GM18498 (cell line): ENCODE data around the gene SGCA.
A peak's percentile ranks its signal among the peaks of the same experiment; 100 is the strongest.

ENCODE experiments used
- ATAC-seq: cut with Tn5 transposase; IDR thresholded peaks from one replicate; pipeline ENCODE4 v1.9.1; 2021; ENCODE audit warnings: mild to moderate bottlenecking, moderate library complexity; ENCODE audit not compliant: unreplicated experiment

Gene SGCA

DNA sequence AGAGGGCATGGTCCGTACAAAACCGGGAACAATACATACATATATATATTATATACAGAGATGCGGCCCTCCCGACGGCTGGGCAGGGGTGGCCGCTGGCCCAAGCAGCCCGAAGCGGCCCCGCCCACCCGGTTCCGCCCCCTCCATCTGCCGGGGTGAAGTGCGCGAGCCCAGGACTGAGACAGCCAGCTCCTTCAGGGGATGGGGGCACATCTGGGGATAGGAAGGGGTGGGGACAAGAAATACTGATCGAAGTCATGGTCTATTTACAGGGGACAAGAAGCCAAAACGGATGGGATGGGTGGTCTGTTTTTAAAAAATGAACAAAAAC is 32.1 kb upstream of the SGCA start:
- no peak for ATAC-seq

DNA sequence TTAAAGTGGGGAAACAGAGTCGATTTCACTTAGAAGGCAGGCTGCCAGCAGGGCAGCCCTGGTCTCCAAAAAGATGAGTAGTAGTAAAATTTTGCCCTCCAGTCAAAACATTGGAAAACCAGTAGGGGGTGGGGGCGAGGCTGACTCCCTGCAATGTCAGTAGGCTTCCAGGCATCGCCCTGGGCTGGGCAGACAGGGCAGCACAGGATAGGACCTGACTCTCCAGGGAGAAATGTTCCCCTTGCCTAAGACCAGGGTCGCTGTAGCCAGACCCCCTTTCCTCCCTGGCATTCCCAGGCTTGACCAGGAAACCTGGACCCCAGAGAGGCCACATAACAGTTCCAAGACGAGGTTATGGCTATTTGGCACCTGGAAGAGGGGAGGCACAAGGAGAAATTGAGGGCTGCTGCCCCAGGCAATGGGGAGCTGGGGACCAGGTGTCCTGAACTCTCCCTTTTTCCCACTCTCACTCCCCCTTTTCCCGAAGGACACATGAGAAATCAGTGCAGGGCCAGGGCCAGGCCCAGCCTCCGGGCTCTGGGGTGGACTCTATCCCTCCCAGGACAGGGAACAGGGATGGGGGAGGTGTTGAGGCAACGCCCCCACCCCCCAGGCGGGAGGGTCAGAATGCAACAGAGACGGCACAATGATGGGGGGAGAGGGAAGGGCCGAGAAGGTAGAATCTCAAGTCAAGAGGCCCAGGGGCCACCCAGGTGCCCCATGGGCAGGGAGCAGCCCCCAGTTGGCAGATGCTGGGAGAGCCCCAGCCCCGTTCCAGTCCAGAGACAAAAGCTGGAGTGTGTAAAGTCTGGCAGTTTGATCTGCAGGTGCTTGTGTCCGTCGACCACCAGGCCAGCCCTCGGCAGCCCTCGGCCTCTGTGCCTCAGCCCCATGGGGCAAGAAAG is 31.3 kb upstream of the SGCA start:
- ATAC-seq: no peak

DNA sequence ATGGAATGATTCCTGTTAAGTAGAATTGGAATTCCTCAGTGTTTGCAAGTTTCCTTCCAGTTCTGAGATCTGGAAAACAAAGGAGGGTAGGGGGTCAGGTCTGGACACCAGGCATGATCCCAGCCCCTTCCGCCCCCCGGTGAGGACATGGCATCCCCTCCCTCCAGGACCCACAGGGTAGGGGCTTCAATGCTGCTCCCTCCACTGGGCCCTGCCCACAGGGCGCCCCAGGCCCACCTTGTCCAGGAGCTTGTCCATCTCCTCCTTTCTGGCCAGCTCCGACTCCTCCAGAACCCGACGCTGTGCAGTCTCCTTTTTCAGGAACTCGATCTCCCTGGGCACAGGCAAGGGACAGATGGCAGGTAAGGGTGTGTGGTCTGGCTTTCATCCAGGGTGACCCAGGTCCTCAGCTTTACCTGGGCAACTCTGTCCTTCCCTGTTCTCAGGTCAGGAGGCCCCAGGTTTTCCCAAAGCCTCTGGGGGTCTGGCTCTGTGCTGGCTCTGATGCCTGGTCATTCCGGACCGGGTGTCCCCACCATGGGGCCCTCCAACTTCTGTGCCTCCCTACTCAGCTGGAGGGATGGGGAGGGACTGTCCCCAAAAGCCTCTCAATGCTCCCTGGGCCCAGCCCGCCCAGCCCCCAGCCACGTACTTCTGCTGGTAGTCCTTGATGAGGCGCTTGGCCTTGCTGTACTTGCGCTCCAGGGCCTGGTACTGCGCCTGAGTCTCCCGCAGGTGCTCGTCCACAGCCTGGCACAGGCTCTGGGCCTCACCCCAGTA is 30.3 kb upstream of the SGCA start:
- no peak for ATAC-seq

DNA sequence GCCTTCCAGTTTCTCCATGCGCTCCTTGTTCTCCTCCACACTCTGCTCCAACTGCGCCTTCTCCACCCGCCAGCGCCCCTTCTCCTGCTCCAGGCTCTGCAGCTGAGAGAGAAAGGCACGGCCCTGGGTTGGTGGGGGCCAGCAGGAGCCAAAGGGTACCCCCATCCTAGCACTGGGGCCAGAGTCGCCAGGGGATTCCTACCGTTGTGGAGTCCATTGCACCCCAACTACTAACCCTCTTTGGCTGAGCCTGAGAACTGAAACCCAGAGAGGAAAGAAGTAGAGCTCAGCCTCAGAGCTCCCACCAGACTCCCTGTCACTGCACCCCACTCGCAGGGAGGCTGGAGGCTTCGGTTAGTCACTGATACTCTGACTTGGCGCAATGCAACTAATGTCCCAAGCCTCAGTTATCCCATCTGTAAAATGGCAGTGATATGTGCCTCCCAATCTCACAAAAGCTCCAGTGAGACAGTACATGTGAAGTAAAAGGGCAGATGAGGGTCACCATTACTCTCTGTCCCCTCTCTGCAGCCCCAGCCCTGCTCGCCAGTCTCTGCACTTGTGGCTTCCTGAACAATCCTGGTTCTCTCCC is 29.6 kb upstream of the SGCA start:
- no peak for ATAC-seq

DNA sequence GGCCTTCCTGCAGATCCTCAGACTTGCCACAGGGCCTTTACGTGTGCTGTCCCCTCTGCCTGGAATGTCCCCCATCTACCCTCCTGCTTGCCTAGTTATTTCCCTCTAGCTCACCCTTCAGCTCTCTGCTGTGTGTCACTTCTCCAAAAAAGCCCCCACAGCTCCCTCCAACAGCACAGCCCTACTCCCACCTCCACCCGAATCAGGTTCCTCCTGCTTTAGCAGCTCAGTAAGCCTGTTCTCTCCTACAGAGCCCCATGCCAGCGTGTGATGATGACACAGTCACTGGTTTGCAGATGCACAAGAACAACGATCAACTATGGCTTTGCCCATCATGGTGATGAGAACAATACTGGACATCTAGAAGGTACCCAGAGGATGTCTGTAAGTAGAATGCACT is 28.8 kb upstream of the SGCA start:
- no peak for ATAC-seq

DNA sequence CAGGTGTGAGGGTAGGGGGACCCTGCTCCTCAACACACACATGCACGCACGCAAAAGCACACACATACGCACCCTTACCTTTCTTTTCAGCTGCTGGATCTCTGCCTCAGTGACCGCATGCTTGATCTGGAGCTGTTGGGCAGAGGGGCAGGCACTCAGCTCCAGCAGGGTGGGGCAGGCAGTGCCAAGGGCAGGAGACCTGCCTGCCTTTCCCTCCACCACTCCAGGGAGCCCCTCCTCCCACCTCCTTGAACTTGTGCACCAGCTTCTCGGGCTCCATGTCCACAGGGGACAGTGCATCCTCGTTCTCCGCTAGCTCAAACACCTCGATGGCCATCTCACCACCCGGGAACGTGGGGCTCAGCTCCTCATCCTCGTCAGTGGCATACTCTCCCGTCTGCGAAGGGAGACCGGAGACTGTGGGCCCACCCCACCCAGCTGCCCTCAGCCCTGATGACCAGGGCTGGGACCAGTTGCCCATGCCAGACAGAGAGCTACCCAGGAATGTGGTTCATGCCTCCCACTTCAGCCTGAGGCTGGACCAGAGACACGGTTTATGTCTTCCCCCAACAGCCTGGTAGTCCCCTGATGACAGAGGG is 26.5 kb upstream of the SGCA start:
- no peak for ATAC-seq

DNA sequence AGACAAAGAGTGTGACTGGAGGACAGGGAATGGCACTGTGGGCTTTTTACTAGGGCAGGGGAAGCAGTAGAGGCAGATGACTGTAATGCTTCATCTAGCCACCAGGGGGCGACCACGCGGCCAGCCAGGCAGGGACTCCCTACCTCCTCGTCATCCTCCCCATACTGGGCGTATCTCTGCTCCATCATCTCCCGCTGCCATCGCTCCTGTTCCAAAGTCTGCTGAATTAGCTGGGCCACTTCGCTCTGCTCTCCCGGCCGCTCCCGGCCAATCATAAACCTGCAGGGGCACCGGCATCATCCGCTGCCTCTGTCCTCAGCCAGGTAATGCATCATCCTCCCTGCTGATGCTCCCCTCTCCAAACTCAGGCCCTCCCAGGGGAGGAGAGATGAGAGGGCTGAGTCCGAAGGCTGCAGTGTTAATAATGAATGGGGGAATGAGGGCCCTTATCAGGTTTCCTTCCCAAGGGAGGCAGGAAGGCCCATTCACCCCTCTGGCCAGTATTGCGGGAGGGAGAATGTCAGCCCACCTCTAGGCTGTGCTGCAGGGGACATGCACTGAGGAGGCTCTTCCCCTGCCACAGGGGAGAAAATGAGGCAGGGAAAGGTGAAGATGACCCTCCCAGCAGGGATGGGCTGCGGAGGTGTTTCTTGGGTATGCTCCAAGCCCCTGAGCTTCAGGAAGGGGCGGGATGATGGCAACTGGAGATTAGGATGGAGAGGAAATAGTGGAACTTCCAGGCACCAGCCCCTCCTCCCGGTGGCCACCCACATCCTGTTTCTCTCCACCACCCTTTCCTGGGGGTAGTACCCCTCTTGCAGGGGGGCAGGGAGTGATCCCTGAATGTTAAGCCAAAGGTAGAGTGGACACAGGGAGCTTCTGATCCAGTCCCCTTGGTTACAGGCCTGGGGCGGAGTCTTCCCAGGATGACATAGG is 25.6 kb upstream of the SGCA start:
- peak; percentile 62 for ATAC-seq

DNA sequence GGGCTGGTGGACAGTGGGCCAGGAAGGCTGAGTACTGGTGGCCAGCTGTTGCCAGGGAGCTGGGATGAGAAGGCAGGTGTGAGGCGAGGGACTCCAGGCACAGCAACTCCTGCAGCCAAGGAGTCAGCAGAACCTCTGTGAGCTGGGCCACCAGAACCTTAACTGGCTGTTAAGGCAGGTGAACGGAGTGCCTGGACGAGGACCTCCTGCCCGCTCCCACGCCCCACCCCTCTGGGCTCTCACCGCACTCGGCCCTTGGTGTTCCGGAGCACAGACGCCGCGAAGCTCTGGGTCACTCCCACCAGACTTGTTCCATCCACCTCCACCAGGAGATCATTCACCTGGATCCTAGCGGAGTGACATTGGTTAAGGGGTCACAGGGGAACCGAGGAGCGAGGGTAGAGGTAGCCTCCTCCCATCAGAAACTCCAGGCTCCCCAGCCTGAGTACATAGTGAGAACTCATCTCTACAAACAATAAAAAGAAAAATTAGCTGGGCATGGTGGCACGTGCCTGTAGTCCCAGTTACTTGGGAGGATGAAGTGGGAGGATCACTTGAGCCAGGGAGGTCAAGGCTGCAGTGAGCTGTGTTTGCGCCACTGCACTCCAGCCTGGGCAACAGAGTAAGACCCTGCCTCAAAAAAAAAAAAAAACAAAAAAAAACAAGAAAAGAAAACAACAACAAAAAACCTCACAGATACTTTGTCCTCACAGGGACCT is 24.6 kb upstream of the SGCA start:
- ATAC-seq: no peak

DNA sequence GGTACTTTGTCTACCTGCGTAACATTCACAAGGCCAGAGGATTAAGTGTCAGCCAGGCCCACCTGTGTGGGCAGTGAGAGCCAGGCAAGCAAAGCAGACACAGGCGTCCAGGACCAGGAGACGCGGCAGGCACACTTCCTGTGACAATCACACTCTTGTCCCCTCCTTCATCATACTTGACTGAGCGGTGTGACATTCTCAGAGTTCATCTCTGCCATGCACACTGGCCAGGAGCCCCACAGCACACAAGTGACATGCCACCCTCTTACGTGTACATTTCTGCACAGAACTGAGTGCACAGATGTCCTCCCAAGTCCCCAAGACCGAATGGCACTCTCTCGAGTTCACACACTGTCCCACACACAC is 24.1 kb upstream of the SGCA start:
- no peak for ATAC-seq

DNA sequence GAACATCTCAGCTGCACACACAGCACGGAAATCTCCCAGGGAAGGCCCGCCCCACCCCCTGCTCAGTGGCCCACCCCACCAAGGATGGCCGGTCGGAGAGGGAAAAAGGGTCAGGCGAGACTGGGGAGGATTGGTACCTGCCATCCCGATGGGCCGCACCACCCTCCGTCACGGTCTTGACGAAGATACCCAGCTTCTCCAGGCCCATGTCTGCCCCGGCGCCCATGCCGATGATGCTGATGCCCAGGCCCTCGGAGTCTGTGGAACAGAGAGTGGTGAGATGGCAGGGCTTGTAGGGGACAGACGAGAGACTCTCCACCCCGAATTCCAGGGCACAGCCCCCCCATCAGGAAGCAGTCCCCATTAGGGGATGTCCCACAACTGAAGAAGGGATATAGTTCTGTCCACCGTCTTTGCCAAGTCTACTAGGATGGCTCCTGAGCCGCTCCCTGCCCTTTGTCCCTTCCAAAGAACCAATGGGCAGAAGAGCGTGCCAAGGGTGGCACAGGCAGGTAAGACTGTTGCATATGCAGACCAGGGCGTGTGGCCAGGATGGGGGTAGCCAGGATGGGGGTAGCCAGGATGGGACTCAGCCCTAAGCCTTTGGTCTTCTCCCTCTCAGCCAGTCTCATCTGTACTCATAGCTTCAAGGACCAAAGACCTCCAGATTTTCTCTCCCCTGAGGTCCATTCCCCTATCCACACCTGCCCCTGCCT is 22.2 kb upstream of the SGCA start:
- no peak for ATAC-seq

DNA sequence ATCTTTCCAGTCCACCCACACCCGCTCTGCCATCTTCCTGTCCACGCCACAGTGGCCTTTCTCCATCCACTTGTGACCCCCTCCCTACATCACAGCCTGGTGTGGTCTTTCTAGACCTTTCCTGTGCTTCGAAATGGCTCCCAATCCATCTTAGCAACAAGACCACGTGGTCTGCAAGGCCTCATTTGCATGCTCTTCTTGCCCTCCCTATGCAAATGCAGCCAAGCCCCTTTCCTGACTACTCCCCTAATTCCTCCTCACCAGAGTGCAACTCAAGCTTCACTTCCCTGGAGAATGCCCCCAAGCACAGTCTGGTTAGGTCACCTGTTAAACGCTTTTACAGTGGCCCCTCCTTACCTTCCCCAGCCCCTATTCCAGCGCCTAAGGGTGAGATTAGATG is 21.4 kb upstream of the SGCA start:
- no peak for ATAC-seq

DNA sequence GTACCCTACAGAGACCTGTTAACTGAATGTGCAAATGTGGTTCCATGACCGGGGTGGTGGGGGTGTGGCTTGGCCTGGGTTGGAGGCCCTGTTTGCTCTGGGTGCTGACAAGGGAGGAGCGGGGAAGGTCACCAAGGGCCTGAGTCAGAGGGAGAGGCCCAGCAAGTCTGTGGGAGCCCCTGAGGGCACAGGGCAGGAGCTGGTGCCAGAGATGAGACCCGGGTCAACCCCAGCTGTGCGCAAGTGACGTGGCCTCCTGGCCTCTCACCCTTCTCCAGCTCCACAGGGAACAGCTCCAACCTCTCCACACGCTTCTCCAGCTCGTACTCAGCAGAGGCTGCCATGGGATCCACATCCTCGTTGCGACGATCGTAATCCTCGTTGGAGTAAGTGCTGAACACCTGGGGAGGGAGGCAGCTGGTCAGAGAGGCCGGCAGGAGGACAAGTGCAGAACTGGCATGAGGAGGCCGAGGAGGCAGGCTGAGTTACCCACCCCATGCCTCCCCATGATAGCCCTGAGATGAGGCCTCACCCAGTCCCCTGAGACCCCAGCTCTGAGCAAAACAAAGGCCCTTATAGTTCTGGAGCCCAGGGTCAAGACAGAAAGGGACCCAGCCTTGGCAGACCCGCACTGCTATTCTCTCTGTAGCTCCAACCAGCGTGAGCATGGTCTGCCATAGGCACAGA is 20.8 kb upstream of the SGCA start:
- ATAC-seq: no peak

DNA sequence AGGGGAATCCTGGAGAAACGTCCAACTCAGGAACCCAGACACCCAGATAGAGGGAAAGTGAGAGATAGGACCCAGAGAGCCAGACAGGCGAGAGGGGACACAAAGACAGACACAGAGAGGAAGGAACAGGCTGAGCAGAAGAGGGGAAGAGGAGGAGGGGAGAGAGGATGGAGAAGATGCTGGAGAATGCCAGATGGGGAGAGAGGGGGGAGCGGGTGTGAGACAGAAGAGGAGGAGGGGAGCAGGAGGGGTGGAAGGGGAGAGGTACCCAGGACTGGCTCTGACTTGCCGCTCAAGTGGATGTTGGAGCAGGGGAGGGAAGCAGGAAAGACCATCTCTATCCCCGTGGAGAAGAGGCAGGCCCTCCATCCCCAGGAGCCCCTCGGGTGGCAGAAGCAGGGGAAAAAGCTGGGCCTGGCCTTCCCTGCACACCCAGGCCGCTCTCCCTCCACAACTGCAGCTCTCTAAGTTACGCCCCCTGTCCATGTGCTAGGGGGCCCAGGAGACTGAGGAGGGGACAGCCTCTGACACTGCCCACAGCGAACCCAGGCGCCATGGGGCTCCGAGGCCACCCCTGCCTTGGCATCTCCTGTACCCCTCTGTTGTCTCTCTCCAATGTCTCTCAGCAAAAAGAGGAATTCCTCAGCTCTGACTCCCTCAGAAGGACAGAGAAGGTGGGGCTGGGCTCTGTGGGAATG is 20.1 kb upstream of the SGCA start:
- no peak for ATAC-seq

DNA sequence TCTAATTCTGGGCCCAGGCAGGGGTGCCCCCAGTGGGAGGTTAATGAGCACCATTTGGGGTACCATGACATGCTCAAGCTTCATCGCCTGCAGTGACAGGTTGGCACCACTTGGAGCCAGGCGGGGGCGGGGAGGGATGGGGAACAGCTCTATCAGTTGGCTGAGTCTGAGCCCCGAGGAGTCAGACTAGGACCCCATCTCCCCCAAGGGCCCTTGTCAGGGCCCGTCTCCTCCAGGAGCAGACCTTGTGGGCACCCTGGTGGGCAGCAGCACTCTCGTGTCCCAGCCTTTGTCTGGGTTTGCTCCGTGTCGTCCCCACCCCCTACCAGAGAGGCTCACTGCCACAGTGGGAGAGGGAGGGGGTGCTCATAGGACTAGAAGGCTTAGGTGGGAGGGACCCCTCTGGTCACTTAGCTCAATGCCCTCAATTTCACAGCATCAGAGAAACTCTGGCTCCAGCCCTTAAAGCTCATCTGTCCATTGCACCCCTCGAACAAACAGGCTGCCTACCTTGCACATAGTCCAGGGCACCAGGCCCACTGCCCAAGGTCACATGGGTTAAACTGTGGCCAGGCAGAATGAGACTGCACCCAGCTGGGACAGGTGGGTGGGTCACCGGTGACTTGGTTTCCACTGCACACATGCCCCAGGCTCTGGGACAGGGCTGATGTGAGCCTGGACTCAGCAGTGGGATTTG is 19.4 kb upstream of the SGCA start:
- ATAC-seq: no peak

DNA sequence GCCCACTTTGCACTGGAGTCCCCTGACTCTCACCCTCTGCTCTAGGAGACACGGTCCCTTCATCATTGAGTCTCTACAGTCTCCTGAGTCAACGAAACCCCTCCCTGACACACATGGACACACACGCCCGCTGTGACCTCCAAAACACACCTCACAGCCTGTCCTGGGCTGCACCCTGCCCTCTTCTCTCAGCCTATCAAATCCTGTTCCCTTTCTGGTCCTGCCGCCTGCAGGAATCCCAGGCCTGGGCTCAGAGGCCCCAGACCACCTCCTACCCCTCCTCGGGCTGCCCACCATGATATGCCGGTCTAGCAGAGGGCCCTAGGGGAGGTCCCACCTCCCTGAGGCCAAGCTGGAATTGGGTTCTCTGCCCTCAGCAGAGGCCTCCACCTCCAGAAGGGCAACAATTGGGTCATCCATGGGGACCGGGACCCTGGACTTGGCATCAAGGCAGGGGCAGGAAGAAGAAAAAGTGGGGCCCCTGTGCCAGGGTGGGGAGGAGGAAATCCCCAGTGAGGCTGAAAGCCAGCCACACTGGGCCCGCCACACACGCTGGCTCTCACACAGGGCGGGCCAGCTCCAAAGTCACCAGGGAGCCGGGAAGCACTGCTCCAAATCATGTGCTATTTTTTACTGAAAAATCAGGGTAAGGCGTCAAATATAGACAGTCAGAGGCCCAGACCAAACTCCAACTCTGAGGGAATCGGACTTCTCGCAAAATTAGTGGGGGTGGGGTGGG is 18.7 kb upstream of the SGCA start:
- no peak for ATAC-seq

DNA sequence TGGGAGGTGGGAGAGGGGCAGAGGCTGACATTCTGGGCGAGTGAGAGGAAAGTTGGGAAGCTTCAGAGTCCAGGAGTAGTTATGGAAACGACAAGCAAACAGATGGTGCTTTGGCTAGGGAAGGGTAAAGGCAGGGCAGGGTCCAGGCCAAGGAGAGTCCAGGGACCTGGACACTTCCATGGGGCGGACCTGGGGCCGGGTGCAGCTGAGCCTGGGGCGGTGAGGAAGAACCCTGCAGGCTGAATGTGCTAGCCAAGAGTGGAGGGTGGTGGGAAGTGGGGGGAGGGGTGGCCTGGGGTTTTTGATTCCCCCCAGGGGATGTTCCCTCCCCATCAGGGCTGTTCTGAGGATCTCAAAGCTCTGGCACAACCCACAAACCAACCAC is 18.0 kb upstream of the SGCA start:
- ATAC-seq: no peak
